Central memory CD4-positive, alpha-beta T cell (primary cell): Measurements from ENCODE around the gene CRYBB3.

ENCODE experiments used
- DNase-seq: peaks from one replicate; pipeline ENCODE4 v3.0.0; 2022
- total RNA-seq, 3 experiments: gene quantifications; one replicate each; lab custom pipeline; 2026; lab: John Stamatoyannopoulos, UW

CRYBB3 gene
- total RNA-seq = 0 to 0.22 (median 0.07) reads per million in 3 experiments

GRCh38 chr22:25199731-25200520, at the start of gene CRYBB3:
Gene CRYBB3 (plus strand): TSS chr22:25199858. CDS start chr22:25201397, 1,539 bp downstream.
- no peak for DNase-seq

GRCh38 chr22:25153961-25154666, 45.5 kb upstream of the CRYBB3 start:
- no peak for DNase-seq

- DNase-seq = no peak
Observed at GRCh38 chr22:25154667-25154999, 45.0 kb upstream of the CRYBB3 start.

GRCh38 chr22:25156736-25157135, 42.9 kb upstream of the CRYBB3 start:
- no peak for DNase-seq

GRCh38 chr22:25159028-25159427, 40.6 kb upstream of the CRYBB3 start:
- DNase-seq = no peak

- no peak for DNase-seq
Observed at GRCh38 chr22:25160120-25160996, 39.3 kb upstream of the CRYBB3 start.

- DNase-seq = no peak
Observed at GRCh38 chr22:25161017-25161915, 38.4 kb upstream of the CRYBB3 start.

- DNase-seq = no peak
Observed at GRCh38 chr22:25161916-25162530, 37.6 kb upstream of the CRYBB3 start.

- DNase-seq = no peak
Observed at GRCh38 chr22:25162561-25162960, 37.1 kb upstream of the CRYBB3 start.

- DNase-seq = no peak
Observed at GRCh38 chr22:25165785-25166184, 33.9 kb upstream of the CRYBB3 start.

GRCh38 chr22:25166266-25167040, 33.2 kb upstream of the CRYBB3 start:
- no peak for DNase-seq

- no peak for DNase-seq
Observed at GRCh38 chr22:25167082-25167481, 32.6 kb upstream of the CRYBB3 start.

- DNase-seq = no peak
Observed at GRCh38 chr22:25167834-25168601, 31.6 kb upstream of the CRYBB3 start.

- no peak for DNase-seq
Observed at GRCh38 chr22:25169278-25170031, 30.2 kb upstream of the CRYBB3 start.

GRCh38 chr22:25170426-25170980, 29.2 kb upstream of the CRYBB3 start:
- no peak for DNase-seq

- DNase-seq = peak; percentile 10
Observed at GRCh38 chr22:25172153-25172552, 27.5 kb upstream of the CRYBB3 start.

- no peak for DNase-seq
Observed at GRCh38 chr22:25174156-25174887, 25.3 kb upstream of the CRYBB3 start.

- no peak for DNase-seq
Observed at GRCh38 chr22:25174888-25175411, 24.7 kb upstream of the CRYBB3 start.
